Epithelial cell of proximal tubule (primary cell): ENCODE results near the gene GAPDHS. TPM values are rescaled to one million over a fixed set of nuclear protein-coding genes. Genes with fewer than 3 reads are reported as not detected.

ENCODE experiments used
- DNase-seq: peaks from one replicate; pipeline ENCODE4 v3.0.0-alpha.2; 2011; ENCODE audit warnings: low read depth
- H3K4me3 ChIP-seq: 2 replicates; pipeline ENCODE4 v1.5.1; 2011; ENCODE audit warnings: low read depth, mild to moderate bottlenecking, low read length
- total RNA-seq: library from RNA; depleted of rRNA; stranded (reverse); fragments of >200 nt; gene quantifications from 2 replicates; pipeline ENCODE4 v1.2.3, GENCODE V29; 2015
- TF ChIP-seq, protein P1 (sequence below): conservative IDR thresholded peaks from 2 replicates; pipeline ENCODE4 v1.5.1; 2012; ENCODE audit warnings: low read depth, mild to moderate bottlenecking, low read length

The GAPDHS gene
- not detected in 2 replicates for total RNA-seq

DNA sequence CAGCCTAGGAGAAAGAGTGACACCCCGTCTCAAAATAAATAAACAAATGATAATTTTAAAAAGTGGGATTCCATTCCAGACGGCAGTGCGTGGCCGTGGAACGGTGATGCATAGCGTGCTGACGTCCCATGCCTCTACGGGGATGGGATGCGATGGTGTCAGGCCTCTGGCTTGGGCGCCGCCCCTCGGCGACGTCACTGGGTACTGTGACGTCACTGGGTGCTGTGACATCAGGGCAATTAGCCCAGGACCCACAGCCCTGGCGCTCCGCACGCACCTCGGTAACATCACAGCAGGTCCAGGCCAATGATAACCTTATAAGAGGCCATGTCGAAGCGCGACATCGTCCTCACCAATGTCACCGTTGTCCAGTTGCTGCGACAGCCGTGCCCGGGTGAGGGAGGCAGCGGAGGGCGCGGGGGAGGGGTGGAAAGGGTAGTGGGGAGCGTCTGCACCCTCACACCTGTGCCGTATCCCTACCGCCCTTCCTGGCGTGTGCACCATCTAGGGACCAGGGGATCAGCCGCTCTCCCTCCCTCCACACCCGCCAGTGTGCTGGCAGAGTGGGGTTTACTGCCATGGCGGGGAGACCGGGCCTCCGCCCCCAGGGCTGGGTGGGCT is at the start of gene GAPDHS:
Gene GAPDHS (plus strand): TSS at position 256 of the 621 bp plus-strand sequence. CDS start 72 bp downstream, at position 328.
- no peak for DNase-seq
- TF ChIP-seq, protein P1, sequence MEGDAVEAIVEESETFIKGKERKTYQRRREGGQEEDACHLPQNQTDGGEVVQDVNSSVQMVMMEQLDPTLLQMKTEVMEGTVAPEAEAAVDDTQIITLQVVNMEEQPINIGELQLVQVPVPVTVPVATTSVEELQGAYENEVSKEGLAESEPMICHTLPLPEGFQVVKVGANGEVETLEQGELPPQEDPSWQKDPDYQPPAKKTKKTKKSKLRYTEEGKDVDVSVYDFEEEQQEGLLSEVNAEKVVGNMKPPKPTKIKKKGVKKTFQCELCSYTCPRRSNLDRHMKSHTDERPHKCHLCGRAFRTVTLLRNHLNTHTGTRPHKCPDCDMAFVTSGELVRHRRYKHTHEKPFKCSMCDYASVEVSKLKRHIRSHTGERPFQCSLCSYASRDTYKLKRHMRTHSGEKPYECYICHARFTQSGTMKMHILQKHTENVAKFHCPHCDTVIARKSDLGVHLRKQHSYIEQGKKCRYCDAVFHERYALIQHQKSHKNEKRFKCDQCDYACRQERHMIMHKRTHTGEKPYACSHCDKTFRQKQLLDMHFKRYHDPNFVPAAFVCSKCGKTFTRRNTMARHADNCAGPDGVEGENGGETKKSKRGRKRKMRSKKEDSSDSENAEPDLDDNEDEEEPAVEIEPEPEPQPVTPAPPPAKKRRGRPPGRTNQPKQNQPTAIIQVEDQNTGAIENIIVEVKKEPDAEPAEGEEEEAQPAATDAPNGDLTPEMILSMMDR, result no peak
- no peak within 1 kb of the TSS for H3K4me3 ChIP-seq

DNA sequence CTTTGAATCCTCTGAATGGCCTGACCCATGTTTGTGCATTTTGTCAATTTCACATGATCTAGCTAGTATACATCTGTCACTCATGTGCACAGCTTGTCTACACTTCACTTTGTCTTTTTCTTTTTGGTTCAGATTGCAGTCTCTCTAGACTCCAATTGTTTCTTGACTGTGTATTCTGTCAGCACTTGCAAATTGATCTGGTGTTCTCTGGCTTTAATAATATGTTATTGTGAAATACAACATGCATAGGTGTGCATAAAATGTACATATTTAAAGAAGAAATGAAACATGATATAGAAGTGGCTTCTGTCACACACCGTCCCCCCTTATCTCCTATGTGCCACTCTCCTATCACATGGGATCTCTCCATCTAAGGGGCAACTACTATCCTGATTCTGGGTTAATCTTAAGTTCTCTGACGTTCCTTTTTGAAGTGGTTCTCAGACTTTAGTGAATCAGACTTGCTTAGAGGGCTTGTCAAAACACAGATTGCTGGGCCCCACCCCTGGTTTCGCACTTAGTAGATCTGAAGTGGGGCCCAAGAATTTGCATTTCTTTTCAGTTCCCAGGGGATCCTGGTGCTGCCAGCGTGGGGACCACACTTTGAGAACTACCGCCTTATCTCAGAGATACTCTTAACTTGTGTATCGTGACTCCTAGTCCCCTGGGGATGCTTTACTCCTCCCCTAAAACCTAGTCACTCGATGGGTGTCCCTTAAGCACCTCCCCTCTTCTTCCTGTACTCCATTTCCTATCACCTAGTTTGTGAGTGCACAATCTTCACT is 48.8 kb upstream of the GAPDHS start:
- TF ChIP-seq, protein P1, result no peak
- no peak for DNase-seq

DNA sequence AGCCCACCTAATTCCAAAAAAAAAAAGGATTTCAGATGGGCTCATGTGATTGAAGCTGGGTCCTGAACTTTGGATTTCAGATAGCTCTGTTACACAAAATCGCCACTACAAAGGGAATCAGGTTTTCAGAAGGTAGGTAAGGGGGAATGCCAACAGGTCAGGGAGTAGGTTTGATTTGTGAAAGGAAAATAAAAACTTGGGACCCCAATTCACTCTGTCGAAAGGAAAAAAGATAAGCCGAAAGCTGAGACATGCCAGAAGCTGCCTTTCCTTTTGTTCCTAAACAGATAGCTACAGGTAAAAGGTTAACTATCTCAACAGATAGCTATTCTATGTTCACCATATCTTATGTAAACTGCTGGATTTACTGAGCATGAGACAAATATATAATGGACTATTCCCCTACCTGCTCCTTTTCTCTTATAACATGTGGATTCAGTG is 47.0 kb upstream of the GAPDHS start:
- no peak overlapping the region for H3K4me3 ChIP-seq
- DNase-seq, result no peak
- TF ChIP-seq, protein P1, result no peak

More for the DNA sequence above, 48.8 kb upstream of the GAPDHS start:
- H3K4me3 ChIP-seq, result no peak overlapping the region

GRCh38 chr19:35487656-35488182 is 45.5 kb upstream of the GAPDHS start:
- TF ChIP-seq, protein P1, result no peak
- H3K4me3 ChIP-seq, result no peak overlapping the region
- no peak for DNase-seq

DNA sequence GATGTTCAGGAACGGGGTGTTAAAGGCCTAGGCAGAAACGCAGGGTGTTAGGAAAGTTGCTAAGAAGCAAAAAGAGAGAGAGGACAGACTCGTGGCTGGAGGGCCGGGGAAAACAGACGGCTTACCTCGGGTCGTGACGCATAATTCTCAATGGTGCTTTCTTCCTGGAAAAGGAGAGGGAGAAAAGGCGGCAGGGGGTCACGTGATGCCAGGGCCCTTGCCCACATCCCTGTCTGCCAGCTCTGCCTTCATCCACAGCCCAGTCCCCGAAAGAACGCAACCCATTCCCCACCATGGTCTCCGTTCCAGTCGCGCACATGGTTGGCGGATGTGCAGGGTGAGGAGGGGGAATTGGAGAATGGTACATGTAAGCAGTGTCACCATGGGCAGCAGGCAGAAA is 44.6 kb upstream of the GAPDHS start:
- no peak overlapping the region for H3K4me3 ChIP-seq
- DNase-seq, result no peak
- TF ChIP-seq, protein P1, result no peak

DNA sequence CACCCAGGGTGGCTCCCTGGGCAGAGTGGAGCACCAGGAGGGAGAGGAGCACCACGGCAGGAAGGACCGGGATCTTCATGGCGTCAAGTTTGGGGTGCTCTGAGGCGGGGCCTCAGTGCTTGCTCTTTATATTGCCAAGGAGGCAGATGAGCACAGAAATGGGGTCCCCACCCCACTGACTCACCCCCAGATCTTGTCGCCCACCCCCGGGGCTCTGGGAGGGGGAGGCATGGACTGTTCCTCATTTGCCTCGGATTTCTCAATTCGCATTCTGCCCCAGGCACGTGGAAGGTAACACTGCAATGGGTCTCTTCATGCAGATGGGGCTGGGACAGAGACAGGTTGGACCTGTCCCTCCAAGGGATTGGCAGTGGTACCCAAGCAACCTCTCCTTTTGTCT is 42.9 kb upstream of the GAPDHS start, which contains the start of gene KRTDAP:
Gene KRTDAP (minus strand): TSS at position 101 of the 400 bp plus-strand sequence. CDS start 22 bp downstream, at position 79.
- TF ChIP-seq, protein P1, result no peak
- no peak within 1 kb of the TSS for H3K4me3 ChIP-seq
- DNase-seq, result no peak
